ENCODE measurements around the gene IL17A.

Gene IL17A

GRCh38 chr6:52186075-52186474, at the start of gene IL17A:
Gene IL17A (plus strand): TSS chr6:52186375. CDS start chr6:52186432, 57 bp downstream.
- DNase-seq (ENCODE audit: low read depth), result no peak
- H3K4me3 ChIP-seq (ENCODE audit: low read length), result no peak within 1 kb of the TSS
- TF ChIP-seq, protein P1, sequence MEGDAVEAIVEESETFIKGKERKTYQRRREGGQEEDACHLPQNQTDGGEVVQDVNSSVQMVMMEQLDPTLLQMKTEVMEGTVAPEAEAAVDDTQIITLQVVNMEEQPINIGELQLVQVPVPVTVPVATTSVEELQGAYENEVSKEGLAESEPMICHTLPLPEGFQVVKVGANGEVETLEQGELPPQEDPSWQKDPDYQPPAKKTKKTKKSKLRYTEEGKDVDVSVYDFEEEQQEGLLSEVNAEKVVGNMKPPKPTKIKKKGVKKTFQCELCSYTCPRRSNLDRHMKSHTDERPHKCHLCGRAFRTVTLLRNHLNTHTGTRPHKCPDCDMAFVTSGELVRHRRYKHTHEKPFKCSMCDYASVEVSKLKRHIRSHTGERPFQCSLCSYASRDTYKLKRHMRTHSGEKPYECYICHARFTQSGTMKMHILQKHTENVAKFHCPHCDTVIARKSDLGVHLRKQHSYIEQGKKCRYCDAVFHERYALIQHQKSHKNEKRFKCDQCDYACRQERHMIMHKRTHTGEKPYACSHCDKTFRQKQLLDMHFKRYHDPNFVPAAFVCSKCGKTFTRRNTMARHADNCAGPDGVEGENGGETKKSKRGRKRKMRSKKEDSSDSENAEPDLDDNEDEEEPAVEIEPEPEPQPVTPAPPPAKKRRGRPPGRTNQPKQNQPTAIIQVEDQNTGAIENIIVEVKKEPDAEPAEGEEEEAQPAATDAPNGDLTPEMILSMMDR (conservative IDR thresholded peaks at IDR 0.05; ENCODE audit: low read depth, low read length), result no peak

DNA sequence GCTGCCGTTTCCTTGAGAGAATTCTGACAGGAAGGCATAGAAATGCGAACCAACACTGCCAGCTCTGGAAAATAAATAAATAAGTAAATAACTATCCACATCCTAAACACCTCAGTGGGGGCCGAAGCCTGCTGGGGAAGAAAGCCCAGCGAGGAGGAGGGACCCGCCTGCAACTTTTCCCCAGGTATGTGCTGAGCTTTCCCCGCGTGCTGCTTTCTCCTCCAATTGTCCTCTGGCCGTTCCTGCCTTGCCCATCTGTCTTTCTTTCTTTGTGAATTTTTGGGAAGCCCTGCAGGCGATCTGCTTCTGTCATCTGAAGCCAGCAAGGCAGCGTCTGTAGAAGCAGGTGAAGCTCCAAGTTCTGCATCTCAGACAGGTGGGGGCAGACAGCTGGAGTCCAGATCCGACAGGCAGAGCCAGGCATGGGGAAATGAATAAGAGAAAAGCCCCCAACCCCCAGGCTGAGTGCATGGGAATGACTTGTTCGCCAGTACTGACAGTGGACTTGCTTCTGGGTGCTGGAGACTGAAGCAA, 49.2 kb upstream of the IL17A start:
- no peak for DNase-seq (ENCODE audit: low read depth)
- no peak overlapping the region for H3K4me3 ChIP-seq (ENCODE audit: low read length)
- TF ChIP-seq, protein P1 (conservative IDR thresholded peaks at IDR 0.05; ENCODE audit: low read depth, low read length), result no peak

DNA sequence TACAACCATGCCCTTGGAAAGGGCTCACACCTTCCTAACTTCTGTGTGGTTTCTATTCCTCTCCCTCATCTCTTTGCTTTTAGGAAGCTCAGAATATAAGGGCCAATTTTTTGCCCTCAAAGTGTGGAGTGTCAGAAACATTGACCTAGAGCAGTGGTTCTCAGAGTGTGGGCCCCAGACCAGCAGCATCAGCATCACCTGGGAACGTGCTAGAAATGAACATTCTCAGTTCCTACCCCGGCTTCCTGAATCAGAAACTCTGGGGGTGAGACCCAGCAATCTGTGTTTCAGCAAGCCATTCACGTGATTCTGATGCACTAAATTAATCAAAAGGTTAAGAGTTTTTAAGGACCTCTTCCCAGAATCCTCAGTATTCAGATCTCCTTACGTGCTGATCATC, 47.9 kb upstream of the IL17A start:
- H3K4me3 ChIP-seq (ENCODE audit: low read length), result no peak overlapping the region
- TF ChIP-seq, protein P1 (conservative IDR thresholded peaks at IDR 0.05; ENCODE audit: low read depth, low read length), result no peak
- DNase-seq (ENCODE audit: low read depth), result no peak

DNA sequence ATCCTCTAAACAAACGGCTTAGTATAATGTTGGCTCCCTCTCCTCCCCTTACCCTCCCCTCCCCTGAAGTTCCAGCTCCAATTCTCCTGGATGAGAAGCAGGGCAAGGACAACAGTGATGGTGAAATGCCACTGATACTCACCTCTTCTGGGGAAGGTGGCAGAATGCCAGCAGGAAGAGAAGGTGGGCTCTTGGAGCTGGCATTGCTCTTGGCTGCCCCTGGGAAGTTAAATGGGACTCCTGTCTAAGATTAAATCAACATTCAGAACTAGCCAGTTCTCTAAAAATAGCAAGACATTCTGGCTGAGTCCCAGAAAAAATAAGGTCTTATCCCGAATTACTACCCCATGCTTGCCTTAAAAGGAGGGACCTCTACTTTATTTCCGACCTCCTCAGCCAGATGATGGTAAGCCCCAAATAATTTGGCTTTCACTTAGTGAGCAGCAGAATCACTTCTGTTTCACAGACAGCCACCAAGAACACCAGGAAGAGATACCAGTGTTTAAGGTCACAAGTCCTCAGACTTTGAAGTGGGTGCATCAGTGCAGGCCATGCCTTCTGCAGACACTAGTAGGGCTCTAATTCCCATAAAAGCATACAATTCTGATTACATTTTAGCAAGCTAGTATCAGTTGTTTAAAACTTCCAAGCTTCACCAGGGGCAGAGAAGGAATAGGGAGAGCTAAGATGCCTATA, 46.0 kb upstream of the IL17A start:
- H3K4me3 ChIP-seq (ENCODE audit: low read length), result no peak overlapping the region
- no peak for DNase-seq (ENCODE audit: low read depth)
- TF ChIP-seq, protein P1 (conservative IDR thresholded peaks at IDR 0.05; ENCODE audit: low read depth, low read length), result no peak

- TF ChIP-seq, protein P1 (conservative IDR thresholded peaks at IDR 0.05; ENCODE audit: low read depth, low read length), result no peak
- H3K4me3 ChIP-seq (ENCODE audit: low read length), result no peak overlapping the region
Measured at GRCh38 chr6:52141596-52141995, 44.6 kb upstream of the IL17A start.

GRCh38 chr6:52142556-52142955, 43.6 kb upstream of the IL17A start:
- TF ChIP-seq, protein P1 (conservative IDR thresholded peaks at IDR 0.05; ENCODE audit: low read depth, low read length), result no peak

More at GRCh38 chr6:52141596-52141995, 44.6 kb upstream of the IL17A start:
- DNase-seq (ENCODE audit: low read depth), result no peak

DNA sequence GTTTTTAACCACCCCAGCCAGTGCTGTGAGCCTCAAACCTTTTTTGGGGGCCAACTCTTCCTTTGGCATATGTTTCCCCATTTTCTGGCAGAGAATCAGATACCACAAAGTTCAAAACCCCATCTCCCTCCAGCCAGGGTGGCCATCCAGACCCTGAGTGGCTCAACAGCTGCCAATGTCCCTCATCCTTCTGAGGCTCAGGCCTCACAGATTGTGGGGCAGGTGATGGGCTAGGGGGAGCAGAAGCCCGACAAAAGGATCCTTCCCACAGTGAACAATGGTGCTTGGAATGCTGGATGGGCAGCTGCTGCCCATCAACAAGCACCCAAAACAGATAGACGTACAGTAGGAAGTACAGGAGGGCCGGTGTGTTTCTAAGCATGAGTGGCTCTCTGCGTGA, 42.6 kb upstream of the IL17A start:
- TF ChIP-seq, protein P1 (conservative IDR thresholded peaks at IDR 0.05; ENCODE audit: low read depth, low read length), result no peak
- DNase-seq (ENCODE audit: low read depth), result no peak
- no peak overlapping the region for H3K4me3 ChIP-seq (ENCODE audit: low read length)

More at GRCh38 chr6:52142556-52142955, 43.6 kb upstream of the IL17A start:
- DNase-seq (ENCODE audit: low read depth), result no peak
- H3K4me3 ChIP-seq (ENCODE audit: low read length), result no peak overlapping the region

Measured in retinal pigment epithelial cell (primary cell).